GM21515 (cell line): Measurements from ENCODE around the gene THADA.

ENCODE experiments used
- ATAC-seq: cut with Tn5 transposase; IDR thresholded peaks from one replicate; pipeline ENCODE4 v1.9.1; 2021; ENCODE audit not compliant: unreplicated experiment

Gene THADA

DNA sequence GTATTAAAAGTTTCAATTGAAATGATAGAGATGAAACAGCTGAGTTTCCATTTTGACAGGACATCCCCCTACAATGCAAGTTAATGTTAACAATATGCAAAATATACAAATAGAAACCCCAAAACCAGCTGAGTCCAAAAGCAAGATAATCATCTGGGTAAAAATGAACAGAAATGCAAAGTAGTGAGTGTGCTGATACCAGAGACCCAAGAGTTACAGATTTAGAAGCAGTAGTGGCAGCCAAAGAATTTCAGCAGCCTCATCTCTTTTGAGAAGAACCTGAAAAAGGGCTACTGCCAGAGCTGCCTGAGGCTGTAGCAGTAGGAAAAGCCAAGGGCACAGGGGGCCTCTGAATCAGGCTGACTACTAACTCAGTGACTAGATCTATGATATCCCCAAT is 82.6 kb downstream of the THADA start:
- peak; percentile 61 for ATAC-seq

- ATAC-seq, result no peak
These were observed 84.6 kb downstream of the THADA start for GRCh38 chr2:43511199-43511598.

DNA sequence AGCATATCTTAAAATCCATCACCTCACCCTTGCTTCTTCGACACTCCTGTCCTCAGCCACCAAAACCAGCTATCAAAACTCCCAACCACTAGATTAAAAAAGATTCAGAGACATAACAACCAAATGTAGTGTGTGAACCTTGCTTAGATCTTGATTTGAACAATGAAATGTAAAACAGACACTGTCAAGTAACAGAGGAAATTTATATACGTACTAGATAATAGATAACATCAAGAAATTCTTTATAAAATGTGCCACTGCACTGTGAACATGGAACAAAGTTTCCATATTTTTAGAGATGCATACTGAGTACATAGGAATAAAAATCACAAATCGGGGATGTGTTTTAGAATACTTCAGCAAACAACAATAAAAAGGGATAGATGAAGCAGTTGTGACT is 86.0 kb downstream of the THADA start:
- ATAC-seq, result no peak

DNA sequence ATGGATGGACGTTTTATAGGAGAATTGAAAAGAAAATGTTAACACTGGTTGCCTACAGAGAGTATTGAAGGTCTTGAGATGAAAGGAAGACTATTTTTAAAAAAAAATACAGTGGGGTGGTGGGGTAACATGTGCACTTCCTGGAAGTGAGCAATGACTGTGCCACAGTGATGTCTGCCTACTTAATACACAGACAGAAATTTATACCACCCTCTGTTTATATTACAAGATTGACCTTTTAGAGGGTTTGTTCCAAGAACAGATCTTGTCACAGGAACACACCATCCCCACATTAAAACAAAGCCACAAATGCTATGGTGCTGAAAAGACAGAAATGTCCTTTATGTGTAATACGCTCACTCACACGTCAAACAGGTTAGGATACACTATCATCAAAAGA is 87.6 kb downstream of the THADA start:
- ATAC-seq, result no peak

DNA sequence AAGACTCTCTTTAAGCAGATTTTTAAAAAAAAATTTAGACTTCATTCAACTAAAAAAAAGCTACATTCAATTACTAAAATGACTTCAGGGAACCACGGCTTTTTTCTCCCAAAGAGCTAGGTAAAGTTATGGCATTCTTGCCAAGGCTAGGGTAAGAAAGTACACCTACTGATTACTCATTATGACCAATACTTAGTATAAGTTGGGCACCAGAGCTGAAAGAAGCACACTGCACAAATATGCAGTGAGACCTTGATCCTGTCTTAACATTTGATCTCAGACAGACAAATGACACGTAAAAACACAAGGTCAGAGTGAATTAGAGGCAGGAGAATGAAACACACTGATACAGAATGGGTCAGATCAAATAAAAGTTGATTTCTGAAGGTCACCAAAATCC is 88.7 kb downstream of the THADA start:
- no peak for ATAC-seq

- ATAC-seq, result no peak
These were observed 100.1 kb downstream of the THADA start for GRCh38 chr2:43495727-43496126.

GRCh38 chr2:43493954-43494353 is 101.9 kb downstream of the THADA start:
- no peak for ATAC-seq

DNA sequence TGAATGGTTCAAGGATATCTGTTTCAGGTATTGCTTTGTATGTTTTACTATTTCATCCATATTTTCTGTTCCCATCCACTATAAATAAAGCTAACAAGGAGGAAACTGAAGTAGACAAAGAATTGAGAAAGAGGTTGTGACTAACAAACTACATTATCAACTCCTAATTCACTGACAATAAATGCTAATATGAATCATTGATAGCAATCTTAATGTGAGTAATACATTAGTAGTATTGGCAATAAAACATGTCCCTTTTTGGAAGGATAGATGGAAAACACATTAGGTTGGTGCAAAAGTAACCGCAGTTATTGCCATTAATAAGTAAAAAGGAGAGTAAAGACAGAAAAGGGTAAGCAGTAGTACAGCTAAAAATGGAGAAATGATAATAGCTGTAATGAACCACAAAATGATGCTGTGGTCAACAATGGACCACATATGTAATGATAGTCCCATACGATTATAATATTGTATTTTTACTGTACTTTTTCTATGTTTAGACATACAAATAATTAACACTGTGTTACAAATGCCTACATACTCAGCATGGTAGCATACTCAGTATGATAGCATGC is 104.7 kb downstream of the THADA start:
- no peak for ATAC-seq

- no peak for ATAC-seq
These were observed 105.5 kb downstream of the THADA start for GRCh38 chr2:43490252-43490786.

DNA sequence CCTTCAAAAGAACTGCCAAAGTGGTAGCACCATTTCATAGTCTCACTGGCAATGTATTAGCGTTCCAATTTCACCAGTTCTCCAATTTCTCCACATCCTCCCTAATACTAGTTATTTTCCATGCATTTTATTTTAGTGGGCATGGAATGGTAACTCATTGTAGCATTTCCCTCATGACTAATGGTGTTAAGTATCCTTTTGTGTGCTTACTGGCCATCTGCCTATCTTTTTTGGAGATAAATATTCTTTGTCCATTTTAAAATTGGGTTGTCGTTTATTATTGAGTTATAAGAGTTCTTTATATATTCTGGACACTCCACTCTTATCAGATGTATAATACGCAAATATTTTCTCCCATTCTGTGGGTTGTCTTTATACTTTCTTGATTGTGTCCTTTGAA is 107.1 kb downstream of the THADA start:
- ATAC-seq, result no peak

GRCh38 chr2:43486603-43487002 is 109.2 kb downstream of the THADA start:
- ATAC-seq, result no peak

DNA sequence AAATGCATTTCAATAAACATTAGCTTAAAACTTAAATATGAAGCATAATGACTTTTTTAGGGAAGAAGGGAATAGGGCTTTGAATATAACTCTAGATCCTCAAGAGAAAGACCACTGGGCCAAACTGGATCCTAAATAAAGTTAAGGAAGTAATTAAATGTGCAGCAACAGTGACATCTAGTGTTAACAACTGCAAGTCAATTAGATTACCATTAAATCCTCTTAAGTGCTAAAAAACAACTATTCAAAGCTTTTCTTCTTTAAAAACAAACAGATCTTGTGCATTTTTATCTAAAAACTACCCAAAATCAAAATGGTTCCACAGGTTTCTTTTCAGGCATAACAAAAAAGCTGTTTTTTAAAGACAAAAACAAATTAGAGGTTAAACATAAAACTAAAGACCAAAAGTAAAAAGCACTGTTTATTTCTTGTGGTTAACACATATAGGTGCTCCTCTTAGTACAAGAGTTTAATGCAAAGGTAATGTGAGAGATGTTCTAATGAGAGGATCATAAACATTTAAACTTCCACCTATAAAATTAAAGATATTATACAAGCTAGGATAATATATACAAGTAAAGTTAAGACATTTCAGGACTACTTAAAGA is 111.4 kb downstream of the THADA start:
- ATAC-seq, result no peak

DNA sequence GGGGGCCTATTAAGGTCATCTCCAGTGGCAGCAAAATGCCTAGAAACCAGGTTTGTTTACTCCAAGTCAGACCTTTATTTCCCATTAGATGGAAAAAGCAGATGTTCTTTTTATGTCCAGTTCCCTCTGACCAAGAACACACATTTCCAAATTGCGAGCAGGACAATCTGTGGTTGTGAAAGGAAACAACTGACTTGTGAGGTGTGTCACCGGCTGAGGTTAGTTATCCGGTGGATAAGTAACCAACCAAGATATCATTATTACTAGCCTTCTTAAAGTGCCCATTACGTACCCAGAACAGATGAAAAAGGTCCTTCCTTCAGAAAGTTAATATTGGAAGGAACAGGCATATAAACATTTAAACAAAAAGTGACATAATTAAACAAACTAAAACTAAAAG is 112.9 kb downstream of the THADA start:
- ATAC-seq, result no peak

GRCh38 chr2:43481927-43482542 is 113.8 kb downstream of the THADA start:
- ATAC-seq, result peak; percentile 44

- ATAC-seq, result no peak
These were observed 115.0 kb downstream of the THADA start for GRCh38 chr2:43480874-43481273.

GRCh38 chr2:43478412-43479086 is 117.3 kb downstream of the THADA start:
- ATAC-seq, result no peak

GRCh38 chr2:43475922-43476321 is 119.9 kb downstream of the THADA start:
- no peak for ATAC-seq

DNA sequence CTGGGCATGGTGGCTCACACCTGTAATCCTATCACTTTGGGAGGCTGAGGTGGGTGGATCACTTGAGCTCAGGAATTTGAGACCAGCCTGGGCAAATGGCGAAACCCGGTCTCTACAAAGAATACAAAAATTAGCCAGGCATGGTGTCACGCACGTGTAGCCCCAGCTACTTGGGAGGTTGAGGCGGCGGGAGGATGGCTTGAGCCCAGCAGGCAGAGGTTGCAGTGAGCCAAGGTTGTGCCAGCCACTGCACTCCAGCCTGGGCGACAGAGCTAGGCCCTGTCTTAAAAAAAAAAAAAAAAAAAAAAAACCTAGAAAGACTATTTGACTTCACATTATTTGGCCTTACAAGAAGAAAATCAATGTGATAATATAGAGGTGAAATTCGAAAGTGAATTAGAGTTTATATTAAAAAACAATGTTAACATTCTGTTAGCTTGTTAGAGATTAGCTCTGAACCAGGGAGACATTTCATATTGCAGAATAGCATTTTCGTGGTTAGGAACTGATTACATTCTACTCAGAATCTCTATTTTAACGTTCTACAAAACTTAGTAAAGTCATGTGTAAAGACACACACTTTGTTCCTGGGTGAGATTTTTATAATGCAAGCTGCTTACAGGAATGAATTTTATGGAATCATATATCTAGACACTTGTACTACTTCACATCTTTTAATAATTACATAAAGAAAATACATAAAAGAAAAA is 120.5 kb downstream of the THADA start:
- no peak for ATAC-seq

GRCh38 chr2:43474273-43474672 is 121.6 kb downstream of the THADA start:
- no peak for ATAC-seq

DNA sequence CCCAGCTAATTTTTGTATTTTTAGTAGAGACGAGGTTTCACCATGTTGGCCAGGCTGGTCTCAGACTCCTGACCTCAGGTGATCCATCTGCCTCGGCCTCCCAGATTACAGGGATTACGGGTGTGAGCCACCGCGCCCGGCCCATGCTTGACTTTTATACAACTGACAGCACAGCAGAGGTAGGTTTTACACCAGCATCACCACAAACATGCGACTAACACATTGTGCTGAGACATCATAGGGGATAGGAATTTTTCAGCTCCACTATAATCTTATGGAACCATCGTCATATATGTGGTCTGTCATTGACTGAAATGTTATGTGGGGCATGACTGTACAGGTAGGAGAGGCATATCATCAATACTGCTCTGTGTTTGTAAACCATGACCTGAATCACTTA is 122.1 kb downstream of the THADA start:
- ATAC-seq, result no peak

DNA sequence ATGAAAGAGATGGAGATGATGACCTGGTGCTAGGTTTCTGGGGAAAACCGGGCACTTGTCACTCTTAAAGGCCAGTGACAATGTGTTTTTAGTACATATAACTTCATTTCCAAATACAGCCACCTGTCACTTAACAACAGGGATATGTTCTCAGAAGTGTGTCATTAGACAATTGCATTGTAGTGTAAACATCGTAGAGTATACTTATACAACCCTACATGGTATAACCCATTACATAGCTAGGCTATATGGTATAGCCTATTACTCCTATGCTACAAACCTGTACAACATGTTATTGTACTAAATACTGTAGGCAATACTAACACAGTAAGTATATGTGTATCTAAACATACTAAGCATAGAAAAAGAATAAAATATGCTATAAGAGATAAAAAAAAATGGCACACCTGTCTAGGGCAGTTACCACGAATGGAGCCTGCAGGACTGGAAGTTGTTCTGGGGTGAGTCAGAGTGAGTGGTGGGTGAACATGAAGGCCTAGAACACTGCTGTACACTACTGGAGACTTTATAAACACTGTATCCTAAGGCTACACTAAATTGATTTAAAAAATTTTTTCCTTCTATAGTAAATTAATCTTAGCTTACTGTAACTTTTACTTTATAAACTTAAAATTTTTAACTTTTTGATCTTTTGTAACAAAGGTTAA is 123.2 kb downstream of the THADA start:
- ATAC-seq, result no peak
